ENCODE measurements around the gene RASL10B. TPM values are rescaled to one million over a fixed set of nuclear protein-coding genes. Genes with fewer than 3 reads are reported as not detected.

The RASL10B gene
- total RNA-seq, 2 experiments from 2014 or later = 0.22 to 0.47 TPM

GRCh38 chr17:35715416-35715815 is 16.0 kb upstream of the RASL10B start:
- ChIA-PET POLR2A (no interaction called here), CTCF (no interaction called here)
- Histone ChIP-seq H3K4me1 (ENCODE audit: insufficient read depth, low read length) (peaks cover 18% of the 10 kb centered on the region), H3K9me3 (ENCODE audit: control insufficient read depth in 1 of 2, insufficient read depth in 1 of 2, low read length in 2 of 2) (no peaks in the 10 kb centered on the region), H3K36me3 (ENCODE audit: insufficient read depth, low read length) (peaks cover 67% of the 10 kb centered on the region), H3K27ac (ENCODE audit: low read depth in 1 of 2, low read length in 2 of 2) (no peak overlapping the region), H3K4me3 (ENCODE audit: low read length) (no peak overlapping the region), H3K27me3 (ENCODE audit: control insufficient read depth in 1 of 2, insufficient read depth in 2 of 2, low read length in 2 of 2) (no peaks in the 10 kb centered on the region)
- Mint-ChIP-seq H3K9me3 (no peaks in the 10 kb centered on the region), H3K4me1 (ENCODE audit: low read depth) (peaks cover 9% of the 10 kb centered on the region), H3K36me3 (ENCODE audit: low read depth) (peaks cover 14% of the 10 kb centered on the region), H3K4me3 (no peak overlapping the region), H3K27ac (no peak overlapping the region), H3K27me3 (no peaks in the 10 kb centered on the region)
- ATAC-seq (ENCODE audit: poor library complexity) = no peak
- intact Hi-C loops (cut with DNase I, micrococcal nuclease) = no loop called here
- no peak for TF ChIP-seq CTCF (IDR thresholded peaks at IDR 0.05)
- DNase-seq = no peak

GRCh38 chr17:35716173-35716572 is 15.3 kb upstream of the RASL10B start:
- Mint-ChIP-seq H3K27me3 (no peaks in the 10 kb centered on the region), H3K9me3 (no peaks in the 10 kb centered on the region), H3K27ac (no peak overlapping the region), H3K36me3 (ENCODE audit: low read depth) (peaks cover 14% of the 10 kb centered on the region), H3K4me3 (no peak overlapping the region), H3K4me1 (ENCODE audit: low read depth) (peaks cover 3% of the 10 kb centered on the region)
- no peak for ATAC-seq (ENCODE audit: poor library complexity)
- no peak overlapping the region for H3K27ac ChIP-seq (ENCODE audit: low read depth in 1 of 2, low read length in 2 of 2)
- H3K9me3 ChIP-seq (ENCODE audit: control insufficient read depth in 1 of 2, insufficient read depth in 1 of 2, low read length in 2 of 2) = no peaks in the 10 kb centered on the region
- ChIA-PET CTCF (no interaction called here), POLR2A (no interaction called here)
- no peak for DNase-seq
- no peaks in the 10 kb centered on the region for H3K27me3 ChIP-seq (ENCODE audit: control insufficient read depth in 1 of 2, insufficient read depth in 2 of 2, low read length in 2 of 2)
- H3K4me1 ChIP-seq (ENCODE audit: insufficient read depth, low read length) = peaks cover 18% of the 10 kb centered on the region
- peaks cover 65% of the 10 kb centered on the region for H3K36me3 ChIP-seq (ENCODE audit: insufficient read depth, low read length)
- intact Hi-C loops (cut with DNase I, micrococcal nuclease) = no loop called here
- H3K4me3 ChIP-seq (ENCODE audit: low read length) = no peak overlapping the region
- no peak for TF ChIP-seq CTCF (IDR thresholded peaks at IDR 0.05)

- Mint-ChIP-seq H3K9me3 (no peaks in the 10 kb centered on the region), H3K27me3 (no peaks in the 10 kb centered on the region), H3K4me1 (ENCODE audit: low read depth) (no peaks in the 10 kb centered on the region), H3K27ac (no peak overlapping the region), H3K4me3 (no peak overlapping the region), H3K36me3 (ENCODE audit: low read depth) (peaks cover 14% of the 10 kb centered on the region)
- H3K36me3 ChIP-seq (ENCODE audit: insufficient read depth, low read length) = peaks cover 68% of the 10 kb centered on the region
- H3K4me1 ChIP-seq (ENCODE audit: insufficient read depth, low read length) = peaks cover 15% of the 10 kb centered on the region
- DNase-seq (no peak), ATAC-seq (ENCODE audit: poor library complexity) (no peak)
- H3K27ac ChIP-seq (ENCODE audit: low read depth in 1 of 2, low read length in 2 of 2) = no peak overlapping the region
- no peaks in the 10 kb centered on the region for H3K9me3 ChIP-seq (ENCODE audit: control insufficient read depth in 1 of 2, insufficient read depth in 1 of 2, low read length in 2 of 2)
- intact Hi-C loops (cut with DNase I, micrococcal nuclease) = no loop called here
- no peak for TF ChIP-seq CTCF (IDR thresholded peaks at IDR 0.05)
- ChIA-PET CTCF (no interaction called here), POLR2A (no interaction called here)
- no peaks in the 10 kb centered on the region for H3K27me3 ChIP-seq (ENCODE audit: control insufficient read depth in 1 of 2, insufficient read depth in 2 of 2, low read length in 2 of 2)
- H3K4me3 ChIP-seq (ENCODE audit: low read length) = no peak overlapping the region
These were observed 14.5 kb upstream of the RASL10B start for GRCh38 chr17:35716897-35717465.

Data from CD4-positive, alpha-beta T cell (primary cell).